Epithelial cell of esophagus (primary cell): Measurements from ENCODE around the gene RCN2.

ENCODE experiments used
- DNase-seq: peaks from one replicate; pipeline ENCODE4 v3.0.0; 2010; ENCODE audit warnings: low read depth
- H3K4me3 ChIP-seq: 2 replicates; pipeline ENCODE4 v1.5.1; 2011; ENCODE audit warnings: mild to moderate bottlenecking, low read length, control low read depth
- TF ChIP-seq, protein P1 (sequence below): IDR thresholded peaks from 2 replicates; pipeline ENCODE4 v1.5.1; 2011; ENCODE audit warnings: low read depth, mild to moderate bottlenecking, low read length, control low read depth, inconsistent platforms; ENCODE audit not compliant: insufficient read depth; ENCODE audit errors: missing control alignments

Gene RCN2

DNA sequence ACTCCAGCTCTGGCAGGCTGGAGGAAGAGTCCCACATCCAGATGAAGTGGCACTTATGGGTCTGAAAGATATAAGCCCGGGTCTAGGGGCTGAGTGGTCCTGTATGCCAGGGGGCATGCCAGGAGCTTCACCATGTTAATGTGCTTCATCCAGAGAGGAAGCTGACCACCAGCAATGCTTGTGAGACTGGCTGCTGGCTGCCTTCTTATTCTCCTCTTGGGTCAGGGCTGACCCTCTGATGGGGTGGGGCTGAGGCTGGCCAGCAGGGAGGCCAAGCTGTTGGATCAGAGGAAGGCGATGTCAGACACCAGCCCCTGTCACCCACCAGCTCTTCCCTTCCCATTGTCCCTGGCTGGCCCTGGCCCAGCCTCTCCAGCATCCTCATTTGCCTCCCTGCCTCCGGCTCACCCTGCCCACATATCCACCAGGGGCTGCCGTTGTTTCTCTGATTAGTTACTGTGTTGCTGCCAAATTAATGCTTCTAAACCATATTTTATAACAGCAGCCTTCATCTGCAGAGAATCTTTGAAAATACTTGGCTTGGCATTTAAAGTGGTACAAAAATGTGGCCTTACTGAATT is 43.0 kb downstream of the RCN2 start:
- TF ChIP-seq, protein P1, sequence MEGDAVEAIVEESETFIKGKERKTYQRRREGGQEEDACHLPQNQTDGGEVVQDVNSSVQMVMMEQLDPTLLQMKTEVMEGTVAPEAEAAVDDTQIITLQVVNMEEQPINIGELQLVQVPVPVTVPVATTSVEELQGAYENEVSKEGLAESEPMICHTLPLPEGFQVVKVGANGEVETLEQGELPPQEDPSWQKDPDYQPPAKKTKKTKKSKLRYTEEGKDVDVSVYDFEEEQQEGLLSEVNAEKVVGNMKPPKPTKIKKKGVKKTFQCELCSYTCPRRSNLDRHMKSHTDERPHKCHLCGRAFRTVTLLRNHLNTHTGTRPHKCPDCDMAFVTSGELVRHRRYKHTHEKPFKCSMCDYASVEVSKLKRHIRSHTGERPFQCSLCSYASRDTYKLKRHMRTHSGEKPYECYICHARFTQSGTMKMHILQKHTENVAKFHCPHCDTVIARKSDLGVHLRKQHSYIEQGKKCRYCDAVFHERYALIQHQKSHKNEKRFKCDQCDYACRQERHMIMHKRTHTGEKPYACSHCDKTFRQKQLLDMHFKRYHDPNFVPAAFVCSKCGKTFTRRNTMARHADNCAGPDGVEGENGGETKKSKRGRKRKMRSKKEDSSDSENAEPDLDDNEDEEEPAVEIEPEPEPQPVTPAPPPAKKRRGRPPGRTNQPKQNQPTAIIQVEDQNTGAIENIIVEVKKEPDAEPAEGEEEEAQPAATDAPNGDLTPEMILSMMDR: no peak
- H3K4me3 ChIP-seq: no peak overlapping the region
- DNase-seq: no peak

- no peak for DNase-seq
- no peak overlapping the region for H3K4me3 ChIP-seq
- TF ChIP-seq, protein P1: no peak
Measured at GRCh38 chr15:76976141-76976540, 44.6 kb downstream of the RCN2 start.

DNA sequence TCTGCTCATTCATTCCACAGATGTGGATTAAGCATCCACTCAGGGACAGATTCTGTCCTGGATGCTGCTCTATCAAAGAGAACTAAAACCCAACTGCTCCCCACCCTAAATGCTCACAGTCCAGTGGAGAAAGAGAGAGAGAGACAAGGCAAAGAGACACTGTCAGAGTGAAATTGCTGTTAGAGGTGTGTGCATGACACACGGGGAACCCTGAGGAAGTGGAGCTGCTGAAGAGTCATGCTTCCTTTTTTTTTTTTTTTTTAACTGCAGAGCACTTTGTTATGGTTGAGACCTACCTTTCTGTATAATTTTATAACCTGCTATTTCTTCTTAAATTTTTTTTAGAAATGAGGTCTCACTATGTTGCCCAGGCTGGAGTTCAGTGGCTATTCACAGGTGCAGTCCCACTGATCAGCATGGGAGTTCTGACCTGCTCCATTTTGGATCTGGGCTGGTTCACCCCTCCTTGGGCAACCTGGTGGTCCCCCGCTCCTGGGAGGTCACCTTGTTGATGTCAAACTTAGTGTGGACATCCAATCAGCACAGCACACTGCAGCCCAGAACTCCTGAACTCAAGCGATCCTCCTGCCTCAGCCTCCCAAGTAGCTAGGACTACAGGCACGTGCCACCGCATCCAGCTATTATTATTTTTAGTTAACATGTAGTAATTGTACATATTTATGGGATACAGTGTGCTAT is 45.2 kb downstream of the RCN2 start:
- TF ChIP-seq, protein P1: no peak
- peak; percentile 35 for DNase-seq
- no peak overlapping the region for H3K4me3 ChIP-seq

- DNase-seq: no peak
- H3K4me3 ChIP-seq: no peak overlapping the region
- TF ChIP-seq, protein P1: no peak
Measured at GRCh38 chr15:76978522-76979330, 47.2 kb downstream of the RCN2 start.

DNA sequence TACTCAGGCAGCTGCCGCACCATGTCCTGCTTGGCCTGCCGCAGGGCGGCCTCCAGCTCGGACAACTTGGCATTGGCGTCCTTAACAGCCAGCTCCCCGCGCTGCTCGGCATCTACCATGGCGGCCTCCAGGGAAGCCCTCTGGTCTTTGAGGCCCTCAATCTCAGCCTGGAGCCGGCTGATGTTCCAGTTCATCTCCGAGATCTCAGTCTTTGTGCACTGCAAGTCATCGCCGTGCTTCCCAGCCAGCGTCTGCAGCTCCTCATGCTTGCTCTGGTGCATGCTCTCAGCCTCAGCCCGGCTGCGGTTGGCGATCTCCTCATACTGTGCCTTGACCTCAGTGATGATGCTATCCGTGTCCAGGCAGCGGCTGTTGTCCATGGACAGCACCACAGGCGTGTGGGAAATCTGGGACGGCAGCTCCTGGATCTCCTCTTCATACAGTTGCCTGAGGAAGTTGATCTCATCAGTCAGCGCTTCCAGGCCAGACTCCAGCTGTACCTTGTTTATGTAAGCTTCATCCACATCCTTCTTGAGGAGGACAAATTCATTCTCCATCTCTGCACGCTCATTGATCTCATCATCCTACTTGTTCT is 47.9 kb downstream of the RCN2 start:
- DNase-seq: no peak
- TF ChIP-seq, protein P1: no peak
- no peak overlapping the region for H3K4me3 ChIP-seq

DNA sequence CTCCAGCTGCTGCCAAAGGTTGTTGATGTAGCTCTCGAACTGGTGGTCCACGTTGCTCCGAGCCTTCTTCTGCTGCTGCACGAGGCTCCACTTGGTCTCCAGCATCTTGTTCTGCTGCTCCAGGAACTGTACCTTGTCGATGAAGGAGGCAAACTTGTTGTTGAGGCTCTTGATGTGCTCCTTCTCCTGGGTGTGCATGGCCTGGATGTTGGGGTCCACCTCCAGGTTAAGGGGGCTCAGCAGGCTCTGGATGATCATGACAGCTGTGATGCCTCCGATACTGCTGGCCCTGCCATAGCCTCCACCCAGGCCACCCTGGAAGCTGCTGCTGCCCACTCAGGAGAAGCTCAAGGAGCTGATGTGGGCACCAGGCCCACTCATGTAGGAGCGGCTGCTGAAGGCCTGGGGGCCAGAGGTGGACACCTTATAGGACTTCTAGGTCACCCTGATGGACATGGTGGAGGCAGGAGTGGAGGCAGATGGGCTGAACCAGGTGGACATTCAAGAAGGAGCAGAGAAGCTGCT is 48.5 kb downstream of the RCN2 start:
- H3K4me3 ChIP-seq: no peak overlapping the region
- TF ChIP-seq, protein P1: no peak
- DNase-seq: no peak
